ENCODE results near the gene ARHGEF16. TPM values are rescaled to one million over a fixed set of nuclear protein-coding genes. Genes with fewer than 3 reads are reported as not detected.

ARHGEF16 gene
- total RNA-seq, 2 experiments from 2014 or later = not detected

GRCh38 chr1:3436451-3436850 lies 18.0 kb upstream of the ARHGEF16 start:
- DNase-seq = no peak
- H3K27ac Mint-ChIP-seq = no peak overlapping the region
- no peaks in the 10 kb centered on the region for H3K9me3 Mint-ChIP-seq
- H3K27me3 Mint-ChIP-seq = no peaks in the 10 kb centered on the region
- H3K36me3 Mint-ChIP-seq (ENCODE audit: low read depth) = no peaks in the 10 kb centered on the region
- POLR2A ChIA-PET = no interaction called here
- no peak overlapping the region for H3K4me3 Mint-ChIP-seq
- no peaks in the 10 kb centered on the region for H3K4me1 Mint-ChIP-seq
- CTCF ChIA-PET = no interaction called here

- no peak for DNase-seq
- H3K9me3 Mint-ChIP-seq = no peaks in the 10 kb centered on the region
- POLR2A ChIA-PET = no interaction called here
- no peaks in the 10 kb centered on the region for H3K4me1 Mint-ChIP-seq
- H3K36me3 Mint-ChIP-seq (ENCODE audit: low read depth) = no peaks in the 10 kb centered on the region
- H3K27me3 Mint-ChIP-seq = no peaks in the 10 kb centered on the region
- H3K27ac Mint-ChIP-seq = no peak overlapping the region
- CTCF ChIA-PET = no interaction called here
- no peak overlapping the region for H3K4me3 Mint-ChIP-seq
Observed at GRCh38 chr1:3436901-3437300, 17.6 kb upstream of the ARHGEF16 start.

GRCh38 chr1:3438661-3439180 lies 15.7 kb upstream of the ARHGEF16 start:
- POLR2A ChIA-PET = no interaction called here
- no peak overlapping the region for H3K27ac Mint-ChIP-seq
- no peak for DNase-seq
- CTCF ChIA-PET = no interaction called here
- no peak overlapping the region for H3K4me3 Mint-ChIP-seq
- no peaks in the 10 kb centered on the region for H3K27me3 Mint-ChIP-seq
- H3K9me3 Mint-ChIP-seq = no peaks in the 10 kb centered on the region
- H3K4me1 Mint-ChIP-seq = no peaks in the 10 kb centered on the region
- no peaks in the 10 kb centered on the region for H3K36me3 Mint-ChIP-seq (ENCODE audit: low read depth)

DNA sequence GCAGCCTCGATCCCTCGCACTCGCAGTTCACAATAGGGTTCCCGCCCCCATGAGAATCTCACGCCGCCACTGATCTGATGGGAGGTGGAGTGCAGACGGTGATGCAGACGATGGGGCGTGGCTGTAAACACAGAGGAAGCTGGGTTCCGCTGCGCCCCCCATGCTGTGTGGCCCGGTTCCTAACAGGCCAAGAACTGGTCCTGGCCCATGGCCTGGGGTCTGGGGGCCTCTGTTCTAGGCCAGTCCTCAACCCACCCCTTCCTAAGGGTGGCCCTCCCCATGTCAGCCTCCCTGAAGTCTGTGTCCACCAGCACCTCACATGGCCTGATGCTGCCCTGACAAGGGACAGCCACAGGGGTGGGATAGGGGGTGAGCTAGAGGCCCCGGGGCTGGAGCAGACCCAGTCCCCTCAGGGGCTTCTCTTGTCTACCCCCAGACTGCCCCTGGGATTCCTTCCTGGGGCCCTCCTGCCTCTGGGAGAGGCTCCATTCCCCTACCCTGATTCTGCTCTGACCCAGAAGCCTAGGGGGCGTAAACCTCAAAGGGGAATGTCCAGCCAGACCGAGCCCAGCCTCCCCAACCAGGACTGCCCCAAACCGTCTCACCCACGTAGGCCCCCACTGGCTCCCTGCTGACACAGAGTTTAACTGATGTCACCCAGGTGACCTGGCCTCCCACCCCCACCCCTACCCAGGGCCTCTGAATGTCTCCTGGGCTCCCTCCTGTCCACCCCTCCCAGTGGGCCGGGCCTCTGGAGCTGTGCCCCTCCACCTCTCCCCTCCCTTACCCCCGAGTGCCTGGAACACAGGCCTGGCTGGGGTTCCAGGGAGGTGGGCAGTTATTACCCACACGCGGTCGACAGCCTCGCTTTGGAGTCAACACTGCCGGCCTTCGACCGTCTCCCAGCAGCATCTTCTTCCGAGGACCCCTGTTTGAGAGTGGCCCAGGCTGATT lies 14.8 kb upstream of the ARHGEF16 start:
- POLR2A ChIA-PET = no interaction called here
- no peak overlapping the region for H3K27ac Mint-ChIP-seq

GRCh38 chr1:3440300-3440681 lies 14.2 kb upstream of the ARHGEF16 start:
- DNase-seq = no peak
- Mint-ChIP-seq H3K9me3 (no peaks in the 10 kb centered on the region), H3K27ac (no peak overlapping the region), H3K4me3 (no peak overlapping the region), H3K36me3 (ENCODE audit: low read depth) (no peaks in the 10 kb centered on the region), H3K27me3 (no peaks in the 10 kb centered on the region), H3K4me1 (no peaks in the 10 kb centered on the region)
- ChIA-PET POLR2A (no interaction called here), CTCF (no interaction called here)

More for the DNA sequence above, 14.8 kb upstream of the ARHGEF16 start:
- H3K4me3 Mint-ChIP-seq = no peak overlapping the region
- CTCF ChIA-PET = no interaction called here
- H3K4me1 Mint-ChIP-seq = no peaks in the 10 kb centered on the region
- H3K27me3 Mint-ChIP-seq = no peaks in the 10 kb centered on the region
- DNase-seq = no peak
- no peaks in the 10 kb centered on the region for H3K9me3 Mint-ChIP-seq
- H3K36me3 Mint-ChIP-seq (ENCODE audit: low read depth) = no peaks in the 10 kb centered on the region

DNA sequence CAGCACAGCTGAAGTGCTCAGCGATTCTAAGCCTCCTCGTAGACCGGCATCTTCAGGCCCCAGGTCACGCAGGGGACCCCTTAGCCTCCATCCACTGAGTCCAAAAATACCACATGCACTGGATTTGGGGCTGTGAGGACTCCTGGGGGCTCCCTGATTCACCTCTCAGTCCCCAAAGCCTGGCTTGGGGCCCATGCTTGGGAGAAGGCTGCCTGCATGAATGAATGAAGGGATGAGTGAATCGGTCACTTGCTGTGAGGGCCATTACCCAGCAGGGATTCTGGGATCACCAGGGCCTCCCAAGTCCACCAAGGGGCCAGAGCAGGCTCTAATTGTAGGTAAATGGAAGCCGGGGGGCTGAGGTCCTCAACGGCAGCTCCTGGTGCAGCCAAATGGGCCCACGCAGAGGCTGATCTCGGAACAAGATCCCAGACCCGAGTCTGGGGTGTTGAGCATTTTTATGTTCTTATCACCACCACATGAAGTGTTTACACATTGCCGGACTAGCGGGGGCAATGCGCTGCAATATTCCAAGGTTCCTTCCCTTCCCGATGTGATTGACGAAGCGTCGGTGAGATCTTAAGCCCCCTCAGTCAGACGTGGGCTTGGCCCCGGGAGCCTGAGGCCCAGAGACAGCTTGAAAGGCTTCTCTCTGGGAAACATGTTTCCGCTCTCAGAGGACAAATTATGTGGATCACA lies 13.6 kb upstream of the ARHGEF16 start:
- Mint-ChIP-seq H3K36me3 (ENCODE audit: low read depth) (no peaks in the 10 kb centered on the region), H3K27ac (no peak overlapping the region)
- CTCF ChIA-PET = no interaction called here

GRCh38 chr1:3441410-3441847 lies 13.0 kb upstream of the ARHGEF16 start:
- no peaks in the 10 kb centered on the region for H3K27me3 Mint-ChIP-seq
- H3K9me3 Mint-ChIP-seq = peaks cover 2% of the 10 kb centered on the region
- DNase-seq = no peak
- POLR2A ChIA-PET = no interaction called here
- no peak overlapping the region for H3K27ac Mint-ChIP-seq
- CTCF ChIA-PET = interaction anchor here (0.5 kb wide), 1 partner anchor 84 kb away, joined by 4 read pairs; no protein-coding TSS in a partner anchor
- H3K4me3 Mint-ChIP-seq = no peak overlapping the region
- H3K36me3 Mint-ChIP-seq (ENCODE audit: low read depth) = no peaks in the 10 kb centered on the region
- no peaks in the 10 kb centered on the region for H3K4me1 Mint-ChIP-seq

More for the DNA sequence above, 13.6 kb upstream of the ARHGEF16 start:
- Mint-ChIP-seq H3K27me3 (no peaks in the 10 kb centered on the region), H3K9me3 (no peaks in the 10 kb centered on the region), H3K4me3 (no peak overlapping the region), H3K4me1 (no peaks in the 10 kb centered on the region)
- DNase-seq = no peak
- POLR2A ChIA-PET = no interaction called here

- no peaks in the 10 kb centered on the region for H3K36me3 Mint-ChIP-seq (ENCODE audit: low read depth)
- no peaks in the 10 kb centered on the region for H3K27me3 Mint-ChIP-seq
- ChIA-PET CTCF (interaction anchor here (0.5 kb wide), 1 partner anchor 85 kb away, joined by 4 read pairs; no protein-coding TSS in a partner anchor), POLR2A (no interaction called here)
- H3K4me3 Mint-ChIP-seq = no peak overlapping the region
- no peak overlapping the region for H3K27ac Mint-ChIP-seq
- no peak for DNase-seq
- peaks cover 2% of the 10 kb centered on the region for H3K9me3 Mint-ChIP-seq
- H3K4me1 Mint-ChIP-seq = no peaks in the 10 kb centered on the region
Observed at GRCh38 chr1:3441880-3442279, 12.6 kb upstream of the ARHGEF16 start.

DNA sequence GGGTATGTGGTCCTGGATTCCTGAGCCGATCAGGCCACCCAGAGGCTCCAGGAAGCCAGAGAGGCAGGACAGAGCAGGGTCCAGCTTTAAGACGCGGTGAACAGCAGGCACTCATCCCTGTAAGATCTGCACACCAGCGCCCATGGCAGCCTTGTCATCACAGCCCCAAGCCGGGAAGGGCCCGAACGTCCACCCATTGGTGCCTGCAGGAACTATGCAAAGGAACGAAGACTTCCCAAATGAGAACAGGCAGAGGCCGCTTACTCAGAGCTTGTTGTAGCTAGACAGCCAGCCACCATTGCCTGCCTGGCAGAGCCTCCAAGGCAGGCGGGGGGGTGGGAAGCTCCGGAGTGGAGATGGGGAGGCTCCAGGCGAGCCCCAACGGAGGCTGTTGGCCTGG lies 12.1 kb upstream of the ARHGEF16 start:
- no peak for DNase-seq
- CTCF ChIA-PET = no interaction called here
- POLR2A ChIA-PET = no interaction called here
- Mint-ChIP-seq H3K4me3 (no peak overlapping the region), H3K27ac (no peak overlapping the region), H3K9me3 (peaks cover 2% of the 10 kb centered on the region), H3K36me3 (ENCODE audit: low read depth) (no peaks in the 10 kb centered on the region), H3K27me3 (no peaks in the 10 kb centered on the region), H3K4me1 (no peaks in the 10 kb centered on the region)

DNA sequence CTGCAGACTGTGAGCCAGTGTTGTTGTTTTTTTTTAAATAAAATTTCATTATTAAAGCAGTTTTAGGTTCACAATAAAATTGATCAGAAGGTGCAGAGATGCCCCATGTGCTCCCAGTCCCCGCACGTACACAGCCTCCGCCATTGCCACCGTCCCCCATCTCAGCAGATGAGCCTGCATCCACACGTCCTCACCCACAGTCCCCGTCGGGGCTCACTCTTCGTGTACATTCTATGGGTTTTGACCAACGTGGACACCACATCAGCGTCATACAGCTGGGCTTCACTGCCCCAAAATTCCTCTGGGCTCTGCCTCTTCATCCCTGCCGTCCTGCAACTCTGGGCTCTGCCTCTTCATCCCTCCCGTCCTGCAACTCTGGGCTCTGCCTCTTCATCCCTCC lies 11.6 kb upstream of the ARHGEF16 start:
- DNase-seq = no peak
- no peak overlapping the region for H3K27ac Mint-ChIP-seq
- ChIA-PET CTCF (no interaction called here), POLR2A (no interaction called here)
- H3K4me1 Mint-ChIP-seq = no peaks in the 10 kb centered on the region
- no peak overlapping the region for H3K4me3 Mint-ChIP-seq
- peaks cover 2% of the 10 kb centered on the region for H3K9me3 Mint-ChIP-seq
- no peaks in the 10 kb centered on the region for H3K27me3 Mint-ChIP-seq
- H3K36me3 Mint-ChIP-seq (ENCODE audit: low read depth) = no peaks in the 10 kb centered on the region

- ChIA-PET CTCF (no interaction called here), POLR2A (no interaction called here)
- no peak overlapping the region for H3K4me3 Mint-ChIP-seq
- no peaks in the 10 kb centered on the region for H3K36me3 Mint-ChIP-seq (ENCODE audit: low read depth)
- no peaks in the 10 kb centered on the region for H3K4me1 Mint-ChIP-seq
- no peak overlapping the region for H3K27ac Mint-ChIP-seq
- DNase-seq = no peak
- H3K9me3 Mint-ChIP-seq = peaks cover 2% of the 10 kb centered on the region
- no peaks in the 10 kb centered on the region for H3K27me3 Mint-ChIP-seq
Observed at GRCh38 chr1:3443807-3444206, 10.7 kb upstream of the ARHGEF16 start.

GRCh38 chr1:3444298-3444697 lies 10.2 kb upstream of the ARHGEF16 start:
- no peak overlapping the region for H3K27ac Mint-ChIP-seq
- no peak for DNase-seq
- ChIA-PET POLR2A (no interaction called here), CTCF (no interaction called here)
- H3K4me3 Mint-ChIP-seq = no peak overlapping the region
- no peaks in the 10 kb centered on the region for H3K36me3 Mint-ChIP-seq (ENCODE audit: low read depth)
- H3K9me3 Mint-ChIP-seq = peaks cover 2% of the 10 kb centered on the region
- no peaks in the 10 kb centered on the region for H3K4me1 Mint-ChIP-seq
- H3K27me3 Mint-ChIP-seq = no peaks in the 10 kb centered on the region

- no peak overlapping the region for H3K4me3 Mint-ChIP-seq
- ChIA-PET CTCF (no interaction called here), POLR2A (no interaction called here)
- peaks cover 2% of the 10 kb centered on the region for H3K9me3 Mint-ChIP-seq
- H3K27me3 Mint-ChIP-seq = no peaks in the 10 kb centered on the region
- no peak overlapping the region for H3K27ac Mint-ChIP-seq
- no peaks in the 10 kb centered on the region for H3K4me1 Mint-ChIP-seq
- no peak for DNase-seq
- no peaks in the 10 kb centered on the region for H3K36me3 Mint-ChIP-seq (ENCODE audit: low read depth)
Observed at GRCh38 chr1:3444736-3445135, 9.7 kb upstream of the ARHGEF16 start.
